Panc1 (cell line): ENCODE measurements around the gene CHST8. TPM values are rescaled to one million over a fixed set of nuclear protein-coding genes. Genes with fewer than 3 reads are reported as not detected.

Source experiments
- ATAC-seq: fragments of 200-7000 bp; cut with Tn5 transposase; 2 replicates; pipeline ENCODE4 v1.9.1; 2020; ENCODE audit warnings: mild to moderate bottlenecking, moderate library complexity
- BruUV-seq: library from RNA; stranded (reverse); fragments of 400-500 nt; replicated peaks from 2 replicates; lab custom pipeline; 2021; lab: Mats Ljungman, UMichigan
- CTCF ChIA-PET: fragments of 300-600 bp; sonication (Branson Sonifier 250); formaldehyde crosslinking; loops from one replicate; lab custom pipeline; 2022; ENCODE audit warnings: antibody characterized with exemption; lab: Charles Lee
- POLR2A ChIA-PET: fragments of 300-600 bp; sonication (Branson Sonifier 250); formaldehyde crosslinking; loops from one replicate; lab custom pipeline; 2022; ENCODE audit warnings: antibody characterized with exemption; lab: Charles Lee
- DNase-seq: peaks from one replicate; pipeline ENCODE4 v3.0.0-alpha.2; 2010; ENCODE audit warnings: low read depth, low spot score
- H3K27ac ChIP-seq: 2 replicates; pipeline ENCODE4 v1.5.1; 2011; ENCODE audit warnings: mild to moderate bottlenecking, low read length, inconsistent platforms
- H3K27me3 ChIP-seq: fragments of 200-500 bp; sonication (Bioruptor generic); 2 replicates; pipeline ENCODE4 v1.6.0; 2014; ENCODE audit warnings: low read length, inconsistent platforms; ENCODE audit not compliant: control insufficient read depth, insufficient read depth
- H3K36me3 ChIP-seq: fragments of 200-500 bp; sonication (Bioruptor generic); 2 replicates; pipeline ENCODE4 v1.5.1; 2014; ENCODE audit warnings: inconsistent platforms, mild to moderate bottlenecking, low read length, moderate library complexity; ENCODE audit not compliant: control insufficient read depth, insufficient read depth
- H3K4me1 ChIP-seq: 2 replicates; pipeline ENCODE4 v1.5.1; 2011; ENCODE audit warnings: inconsistent platforms, mild to moderate bottlenecking, low read length, moderate library complexity; ENCODE audit not compliant: control insufficient read depth, insufficient read depth
- H3K4me3 ChIP-seq, 2 experiments: 2 replicates each; pipeline ENCODE4 v1.5.1; 2011 to 2012; ENCODE audit warnings: low read depth in 2 of 2, low read length in 2 of 2, mild to moderate bottlenecking in 2 of 2, inconsistent platforms in 1 of 2, moderate library complexity in 1 of 2
- H3K9me3 ChIP-seq: fragments of 200-500 bp; sonication (Bioruptor generic); 2 replicates; pipeline ENCODE4 v1.5.1; 2014; ENCODE audit warnings: low read depth, mild to moderate bottlenecking, inconsistent platforms, low read length, moderate library complexity; ENCODE audit not compliant: control insufficient read depth, insufficient read depth
- CTCF ChIP-seq: fragments of 450-650 bp; IDR thresholded peaks from 2 replicates; pipeline ENCODE4 v1.5.1; 2017; ENCODE audit warnings: mild to moderate bottlenecking
- POLR2AphosphoS5 ChIP-seq: IDR thresholded peaks from 2 replicates; pipeline ENCODE4 v1.6.1; 2012; ENCODE audit warnings: mild to moderate bottlenecking, low read depth, low read length, moderate library complexity
- REST ChIP-seq, 2 experiments: IDR thresholded peaks; 2 replicates each; pipeline ENCODE4 v1.6.1; 2011 to 2012; ENCODE audit warnings: low read depth in 2 of 2, control low read depth in 1 of 2, low read length in 1 of 2, mild to moderate bottlenecking in 1 of 2, moderate library complexity in 1 of 2; ENCODE audit not compliant: insufficient read depth in 1 of 2
- SIN3A ChIP-seq: IDR thresholded peaks from 2 replicates; pipeline ENCODE4 v1.6.1; 2012; ENCODE audit warnings: low read depth, mild to moderate bottlenecking, low read length, moderate library complexity, borderline replicate concordance; ENCODE audit not compliant: insufficient read depth
- TCF7L2 ChIP-seq: IDR thresholded peaks from 2 replicates; pipeline ENCODE4 v1.6.1; 2011; ENCODE audit warnings: mild to moderate bottlenecking, low read depth, low read length, inconsistent platforms
- in situ Hi-C: cut with HindIII; loops from 2 replicates; pipeline ENCODE4 v1.10.0; 2016; ENCODE audit warnings: low sequenced_read_pairs, low pct_unique_long_range_greater_than_20kb
- intact Hi-C: fragments of 100-400 bp; cut with micrococcal nuclease; formaldehyde crosslinking; loops from one replicate; pipeline ENCODE4 v1.10.0; 2022; ENCODE audit not compliant: unreplicated experiment
- total RNA-seq: library from RNA; stranded (reverse); gene quantifications from one replicate; pipeline ENCODE4 v1.2.1, GENCODE V29; 2021; ENCODE audit not compliant: unreplicated experiment

CHST8 gene
- total RNA-seq, 1 experiment from 2014 or later = 0.28 TPM

- no peaks in the 10 kb centered on the region for H3K4me1 ChIP-seq
- 0 out of 2 replicates have a peak, but pooled peaks cover 3% of the 10 kb centered on the region for H3K36me3 ChIP-seq
- CTCF ChIA-PET = no interaction called here
- no peak overlapping the region for H3K27ac ChIP-seq
- POLR2A ChIA-PET = no interaction called here
- H3K27me3 ChIP-seq = no peaks in the 10 kb centered on the region
- DNase-seq (no peak), ATAC-seq (no peak)
- H3K9me3 ChIP-seq = no peaks in the 10 kb centered on the region
- intact Hi-C loops (no loop called here), in situ Hi-C loops (no loop called here)
- no TSS peak for BruUV-seq
- TF ChIP-seq SIN3A = no peak
- no peak for TF ChIP-seq TCF7L2
- TF ChIP-seq POLR2AphosphoS5 = no peak
- TF ChIP-seq CTCF = no peak
- no peak for TF ChIP-seq REST (IDR thresholded peaks at IDR 0.05; ENCODE audit: insufficient read depth in 1 of 2, low read depth in 2 of 2, low read length in 1 of 2)
- no peak overlapping the region for H3K4me3 ChIP-seq
Measured at GRCh38 chr19:33808399-33808798, 186.6 kb downstream of the CHST8 start.

- in situ Hi-C loops = no loop called here
- no peak overlapping the region for H3K27ac ChIP-seq
- intact Hi-C loops = no loop called here
- ChIA-PET POLR2A (no interaction called here), CTCF (interaction anchor here (0.6 kb wide), 1 partner anchor 228 kb away, joined by 4 read pairs; no protein-coding TSS in a partner anchor)
- no peaks in the 10 kb centered on the region for H3K9me3 ChIP-seq
- H3K27me3 ChIP-seq = no peaks in the 10 kb centered on the region
- no peak for TF ChIP-seq REST (IDR thresholded peaks at IDR 0.05; ENCODE audit: insufficient read depth in 1 of 2, low read depth in 2 of 2, low read length in 1 of 2)
- TF ChIP-seq SIN3A = no peak
- no peak for TF ChIP-seq CTCF
- TF ChIP-seq TCF7L2 = no peak
- no peak for TF ChIP-seq POLR2AphosphoS5
- 0 out of 2 replicates have a peak, but pooled peaks have one; percentile 15 for ATAC-seq
- H3K36me3 ChIP-seq = 0 out of 2 replicates have a peak, but pooled peaks cover 3% of the 10 kb centered on the region
- H3K4me3 ChIP-seq = no peak overlapping the region
- no peak for DNase-seq
- no TSS peak for BruUV-seq
- no peaks in the 10 kb centered on the region for H3K4me1 ChIP-seq
Measured at GRCh38 chr19:33809960-33810359, 188.2 kb downstream of the CHST8 start.
